B cell (primary cell): ENCODE results near the gene INPP5B. TPM values are rescaled to one million over a fixed set of nuclear protein-coding genes. Genes with fewer than 3 reads are reported as not detected.

Source experiments
- ATAC-seq: fragments of 200-7000 bp; cut with Tn5 transposase; one replicate; pipeline ENCODE4 v1.10.0; 2021; ENCODE audit warnings: low read depth, mild to moderate bottlenecking, moderate number of reproducible peaks, moderate library complexity
- CTCF ChIA-PET: fragments of 350-600 bp; sonication (Branson Sonifier 250); formaldehyde crosslinking; loops from one replicate; lab custom pipeline; 2021; ENCODE audit warnings: antibody characterized with exemption, inconsistent platforms; lab: Charles Lee
- POLR2A ChIA-PET: fragments of 350-600 bp; sonication (Branson Sonifier 250); formaldehyde crosslinking; loops from one replicate; lab custom pipeline; 2021; ENCODE audit warnings: antibody characterized with exemption; lab: Charles Lee
- DNase-seq: peaks from one replicate; pipeline ENCODE4 v3.0.0; 2013
- H2AFZ ChIP-seq: 2 replicates; pipeline ENCODE4 v1.6.1; 2012; ENCODE audit warnings: mild to moderate bottlenecking, low read depth, low read length; ENCODE audit not compliant: insufficient read depth, poor library complexity, severe bottlenecking
- H3K27ac ChIP-seq, 2 donors: 1 replicate in 1 of 2; 2 replicates in 1 of 2; pipeline ENCODE4 v1.5.1; 2012 to 2013; ENCODE audit warnings: low read length in 2 of 2, mild to moderate bottlenecking in 2 of 2, moderate library complexity in 1 of 2
- H3K27me3 ChIP-seq, 4 experiments: fragments of 200-600 bp in 1 of 4; sonication (generic) in 1 of 4; replicated peaks in 1 of 4; 1 replicate in 2 of 4; 2 replicates in 2 of 4; pipeline versions ENCODE4 v1.6.1 to v1.7.0; 2013 to 2016; ENCODE audit warnings: low read length in 3 of 4, mild to moderate bottlenecking in 2 of 4, mixed read lengths in 1 of 4, moderate library complexity in 1 of 4; ENCODE audit not compliant: insufficient read depth in 4 of 4, control insufficient read depth in 3 of 4; ENCODE audit errors: control extremely low read depth in 1 of 4
- H3K36me3 ChIP-seq, 2 experiments: replicated peaks in 1 of 2; 1 replicate in 1 of 2; 2 replicates in 1 of 2; pipeline versions ENCODE4 v1.6.1 to v1.7.1; 2013; ENCODE audit warnings: low read length in 1 of 2; ENCODE audit not compliant: insufficient read depth in 2 of 2, control insufficient read depth in 1 of 2; ENCODE audit errors: control extremely low read depth in 1 of 2, extremely low read depth in 1 of 2
- H3K4me1 ChIP-seq, 2 donors: fragments of 200-600 bp in 1 of 2; sonication (generic) in 1 of 2; 1 replicate in 1 of 2; 2 replicates in 1 of 2; pipeline versions ENCODE4 v1.5.1 to v1.6.1; 2013 to 2017; ENCODE audit warnings: low read length in 2 of 2; ENCODE audit not compliant: control insufficient read depth in 2 of 2, insufficient read depth in 2 of 2
- H3K4me2 ChIP-seq: replicated peaks from 2 replicates; pipeline ENCODE3; 2012; ENCODE audit warnings: mild to moderate bottlenecking, low read depth, low read length; ENCODE audit not compliant: poor library complexity, severe bottlenecking
- H3K4me3 ChIP-seq, 5 experiments: fragments of 200-600 bp in 1 of 5; sonication (generic) in 1 of 5; 1 replicate in 3 of 5; 2 replicates in 2 of 5; pipeline versions ENCODE4 v1.5.1 to v1.7.0; 2011 to 2016; ENCODE audit warnings: low read length in 4 of 5, mild to moderate bottlenecking in 4 of 5, low read depth in 2 of 5, control low read depth in 1 of 5, moderate library complexity in 1 of 5; ENCODE audit not compliant: insufficient read depth in 1 of 5; ENCODE audit errors: control extremely low read depth in 1 of 5, extremely low read depth in 1 of 5
- H3K79me2 ChIP-seq: fragments of 200-600 bp; sonication (generic); one replicate; pipeline ENCODE4 v1.6.0; 2016; ENCODE audit warnings: low read length; ENCODE audit not compliant: control insufficient read depth, insufficient read depth
- H3K9ac ChIP-seq: fragments of 200-600 bp; sonication (generic); 2 replicates; pipeline ENCODE4 v1.6.1; 2017; ENCODE audit warnings: mild to moderate bottlenecking, low read length, moderate library complexity
- H3K9me3 ChIP-seq, 3 donors: one replicate each; pipeline versions ENCODE4 v1.6.1 to v1.7.1; 2013; ENCODE audit warnings: low read length in 2 of 3; ENCODE audit not compliant: control insufficient read depth in 2 of 3, insufficient read depth in 1 of 3; ENCODE audit errors: control extremely low read depth in 1 of 3
- H4K20me1 ChIP-seq: 2 replicates; pipeline ENCODE4 v1.6.0; 2012; ENCODE audit warnings: mild to moderate bottlenecking, low read length; ENCODE audit not compliant: insufficient read depth, control insufficient read depth, poor library complexity, severe bottlenecking
- H3K27ac Mint-ChIP-seq: one replicate; pipeline ENCODE4 v1.8.0; 2021; ENCODE audit warnings: mixed read lengths
- H3K27me3 Mint-ChIP-seq: one replicate; pipeline ENCODE4 v1.8.0; 2021; ENCODE audit warnings: mixed read lengths
- H3K4me1 Mint-ChIP-seq: one replicate; pipeline ENCODE4 v1.8.0; 2021; ENCODE audit warnings: mixed read lengths
- H3K4me3 Mint-ChIP-seq: one replicate; pipeline ENCODE4 v1.8.0; 2021; ENCODE audit warnings: mixed read lengths
- H3K9me3 Mint-ChIP-seq: one replicate; pipeline ENCODE4 v1.8.0; 2022; ENCODE audit warnings: mixed read lengths; ENCODE audit not compliant: insufficient read depth
- EZH2 ChIP-seq: IDR thresholded peaks from 2 replicates; pipeline ENCODE4 v1.6.1; 2012; ENCODE audit warnings: borderline replicate concordance, low read depth, mild to moderate bottlenecking, moderate library complexity, low read length; ENCODE audit not compliant: insufficient read depth, poor library complexity, severe bottlenecking
- WGBS: methylation state at CpG from one replicate; pipeline ENCODE4 v1.1.5; 2013; ENCODE audit warnings: missing lambda C conversion rate; ENCODE audit not compliant: insufficient coverage; 5-methylcytosine and 5-hydroxymethylcytosine counted together
- intact Hi-C: fragments of 100-400 bp; cut with micrococcal nuclease; formaldehyde crosslinking; loops from one replicate; pipeline ENCODE4 v1.10.0; 2022
- polyA plus RNA-seq: library from polyadenylated mRNA; depleted of rRNA; stranded (reverse); fragments of >200 nt; gene quantifications from 2 replicates; pipeline ENCODE4 v1.2.3, GENCODE V29; 2012
- total RNA-seq, 2 donors: library from RNA; stranded (reverse); fragments of 120-200 nt in 1 of 2; gene quantifications; 1 replicate in 1 of 2; 2 replicates in 1 of 2; pipeline versions ENCODE4 v1.2.3 to v1.2.4, GENCODE V29; 2013 to 2022
- TF ChIP-seq, protein P1 (sequence below): fragments of 200-600 bp; IDR thresholded peaks from one replicate; pipeline ENCODE4 v1.8.0; 2022; ENCODE audit warnings: antibody characterized with exemption, mild to moderate bottlenecking

Gene INPP5B
- total and polyA plus RNA-seq, 2 donors (not counting 1 experiment from before 2014, with no cell fraction given), result 45.4 to 63.3 TPM

DNA sequence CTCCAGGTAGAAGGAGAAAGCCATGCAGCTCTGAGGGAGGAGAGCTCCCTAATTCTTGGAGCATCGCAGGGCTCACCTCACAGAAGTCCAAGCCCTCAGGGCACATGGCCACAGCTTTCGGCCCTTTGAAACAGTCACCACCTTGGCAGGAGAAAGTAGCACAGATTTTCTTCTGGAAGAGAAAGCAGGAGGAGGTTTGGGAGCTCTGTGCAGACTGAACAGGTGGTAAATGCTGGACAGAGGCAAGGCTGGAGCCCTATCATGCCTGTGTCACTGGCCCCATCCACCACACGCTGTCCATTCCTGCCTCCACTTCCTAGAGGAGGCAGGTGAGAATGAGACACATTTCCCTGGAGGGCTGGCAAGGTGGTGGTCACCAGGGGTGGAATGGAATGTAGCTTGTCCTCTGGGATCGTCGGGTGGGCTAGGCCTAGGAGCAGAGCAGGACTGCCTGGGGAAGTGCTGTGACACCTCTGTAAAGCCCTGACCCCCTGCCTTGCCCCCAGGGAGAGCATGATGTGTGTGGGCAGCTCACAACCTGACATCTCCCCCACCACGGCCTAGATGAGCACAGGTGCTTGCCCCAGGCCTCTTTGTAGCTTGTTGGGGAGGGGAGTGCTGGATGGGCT, 2.8 kb upstream of the INPP5B start:
- no peaks in the 10 kb centered on the region for H3K79me2 ChIP-seq
- no peak overlapping the region for H3K4me3 ChIP-seq
- TF ChIP-seq EZH2, result no peak
- TF ChIP-seq, protein P1, sequence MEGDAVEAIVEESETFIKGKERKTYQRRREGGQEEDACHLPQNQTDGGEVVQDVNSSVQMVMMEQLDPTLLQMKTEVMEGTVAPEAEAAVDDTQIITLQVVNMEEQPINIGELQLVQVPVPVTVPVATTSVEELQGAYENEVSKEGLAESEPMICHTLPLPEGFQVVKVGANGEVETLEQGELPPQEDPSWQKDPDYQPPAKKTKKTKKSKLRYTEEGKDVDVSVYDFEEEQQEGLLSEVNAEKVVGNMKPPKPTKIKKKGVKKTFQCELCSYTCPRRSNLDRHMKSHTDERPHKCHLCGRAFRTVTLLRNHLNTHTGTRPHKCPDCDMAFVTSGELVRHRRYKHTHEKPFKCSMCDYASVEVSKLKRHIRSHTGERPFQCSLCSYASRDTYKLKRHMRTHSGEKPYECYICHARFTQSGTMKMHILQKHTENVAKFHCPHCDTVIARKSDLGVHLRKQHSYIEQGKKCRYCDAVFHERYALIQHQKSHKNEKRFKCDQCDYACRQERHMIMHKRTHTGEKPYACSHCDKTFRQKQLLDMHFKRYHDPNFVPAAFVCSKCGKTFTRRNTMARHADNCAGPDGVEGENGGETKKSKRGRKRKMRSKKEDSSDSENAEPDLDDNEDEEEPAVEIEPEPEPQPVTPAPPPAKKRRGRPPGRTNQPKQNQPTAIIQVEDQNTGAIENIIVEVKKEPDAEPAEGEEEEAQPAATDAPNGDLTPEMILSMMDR, result no peak
- DNase-seq, result no peak
- no peaks in the 10 kb centered on the region for H3K36me3 ChIP-seq
- Mint-ChIP-seq H3K27ac (no peak overlapping the region), H3K9me3 (no peaks in the 10 kb centered on the region), H3K4me1 (peaks cover 14% of the 10 kb centered on the region), H3K27me3 (no peaks in the 10 kb centered on the region), H3K4me3 (no peak overlapping the region)
- ChIA-PET POLR2A (interaction anchor here (0.6 kb wide), 2 partner anchors 411 to 1731 kb away, joined by 5 to 7 read pairs; no protein-coding TSS in a partner anchor), CTCF (interaction anchor here (0.9 to 2.7 kb wide), 6 partner anchors 9 to 27 kb away, joined by 3 to 5 read pairs (median 4); no protein-coding TSS in a partner anchor)
- H3K4me1 ChIP-seq, result peaks cover 14 to 19% of the 10 kb centered on the region in 2 donors
- no peaks in the 10 kb centered on the region for H3K9me3 ChIP-seq
- no peak overlapping the region for H2AFZ ChIP-seq
- ATAC-seq, result no peak
- H3K9ac ChIP-seq, result no peak overlapping the region
- intact Hi-C loops, result loop anchor here (5.0 kb wide), 1 partner anchor 142 kb away; the partner anchor contains the start of genes C1orf122 and YRDC
- no peak overlapping the region for H3K27ac ChIP-seq
- H4K20me1 ChIP-seq, result no peaks in the 10 kb centered on the region
- WGBS, result 94% methylated on average over 2 of the region's 6 CpGs
- H3K4me2 ChIP-seq, result no peak overlapping the region
- no peaks in the 10 kb centered on the region for H3K27me3 ChIP-seq

DNA sequence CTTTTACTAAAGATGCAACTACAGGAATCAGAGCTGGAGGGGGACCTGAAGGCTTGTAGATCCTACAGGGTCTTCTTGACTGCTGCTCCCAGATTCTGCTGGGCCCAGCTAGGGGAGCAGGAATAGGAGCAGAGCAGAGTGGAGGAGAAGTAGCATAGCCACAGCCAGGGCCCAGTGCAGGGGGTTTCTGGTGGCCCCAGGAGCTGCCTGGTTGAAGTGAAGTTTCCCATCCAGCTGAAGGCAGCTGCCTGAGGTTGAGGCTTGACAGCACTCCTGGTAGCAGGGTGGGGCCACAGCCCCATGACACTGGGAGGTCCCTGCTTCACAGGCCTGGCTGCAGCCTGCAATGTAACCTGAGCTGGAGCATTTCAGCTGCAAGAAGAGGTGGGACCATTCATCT, 2.0 kb upstream of the INPP5B start:
- H3K9me3 Mint-ChIP-seq, result no peaks in the 10 kb centered on the region

More for the DNA sequence above, 2.0 kb upstream of the INPP5B start:
- Mint-ChIP-seq H3K4me1 (peaks cover 14% of the 10 kb centered on the region), H3K4me3 (no peak overlapping the region), H3K27ac (no peak overlapping the region), H3K27me3 (no peaks in the 10 kb centered on the region)
- intact Hi-C loops, result loop anchor here (5.0 kb wide), 1 partner anchor 142 kb away; the partner anchor contains the start of genes C1orf122 and YRDC
- no peak overlapping the region for H2AFZ ChIP-seq
- CTCF ChIA-PET, result interaction anchor here (0.9 to 2.7 kb wide), 5 partner anchors 9 to 70 kb away, joined by 3 to 5 read pairs (median 4); no protein-coding TSS in a partner anchor
- no peak overlapping the region for H3K27ac ChIP-seq
- H3K27me3 ChIP-seq, result no peaks in the 10 kb centered on the region
- H3K9ac ChIP-seq, result no peak overlapping the region
- no peak overlapping the region for H3K4me2 ChIP-seq
- TF ChIP-seq, protein P1, result no peak
- TF ChIP-seq EZH2, result no peak
- peaks cover 14 to 19% of the 10 kb centered on the region in 2 donors for H3K4me1 ChIP-seq
- no peaks in the 10 kb centered on the region for H3K79me2 ChIP-seq
- H4K20me1 ChIP-seq, result no peaks in the 10 kb centered on the region
- no peak for ATAC-seq
- no peak overlapping the region for H3K4me3 ChIP-seq
- no peak for DNase-seq
- POLR2A ChIA-PET, result no interaction called here
- H3K9me3 ChIP-seq, result no peaks in the 10 kb centered on the region
- peaks cover 0 to 3% of the 10 kb centered on the region in 2 experiments for H3K36me3 ChIP-seq
